ENCODE data around the gene TNRC18. TPM values are rescaled to one million over a fixed set of nuclear protein-coding genes. Genes with fewer than 3 reads are reported as not detected.
A peak's percentile ranks its signal among the peaks of the same experiment; 100 is the strongest.

TNRC18 gene
- total and polyA plus RNA-seq, 9 of the 15 experiments (the other 6 are each of a cell fraction or from before 2014, with no cell fraction given) = 0.03 to 43.2 (median 18.0) TPM

- peak in 1 of 3 experiments; percentile 10 for TF ChIP-seq YY1 (IDR thresholded peaks at IDR 0.05; ENCODE audit: borderline replicate concordance in 1 of 3, control insufficient read depth in 1 of 3, extremely low read depth in 1 of 3, insufficient read depth in 3 of 3, insufficient read length in 1 of 3, insufficient replicate concordance in 2 of 3, low read depth in 1 of 3, low read length in 2 of 3)
- no peak for TF ChIP-seq ETS1 (conservative IDR thresholded peaks at IDR 0.05; ENCODE audit: control insufficient read depth, low read depth, low read length)
- no peak for TF ChIP-seq CBX8 (IDR thresholded peaks at IDR 0.05; ENCODE audit: borderline replicate concordance, extremely low read depth, low read depth, low read length, poor library complexity, severe bottlenecking)
- 0 out of 2 replicates have a peak, but pooled peaks have one; percentile 4 for TF ChIP-seq CXXC5 (CRISPR knock-in tag; IDR thresholded peaks at IDR 0.05)
- TF ChIP-seq ZSCAN32 (CRISPR knock-in tag; IDR thresholded peaks at IDR 0.05) = no peak
- TF ChIP-seq DMBX1 (CRISPR knock-in tag; IDR thresholded peaks at IDR 0.05; ENCODE audit: borderline replicate concordance) = no peak
- no peak for TF ChIP-seq ZFP30 (CRISPR knock-in tag; IDR thresholded peaks at IDR 0.05; ENCODE audit: borderline replicate concordance)
- TF ChIP-seq, protein P1, sequence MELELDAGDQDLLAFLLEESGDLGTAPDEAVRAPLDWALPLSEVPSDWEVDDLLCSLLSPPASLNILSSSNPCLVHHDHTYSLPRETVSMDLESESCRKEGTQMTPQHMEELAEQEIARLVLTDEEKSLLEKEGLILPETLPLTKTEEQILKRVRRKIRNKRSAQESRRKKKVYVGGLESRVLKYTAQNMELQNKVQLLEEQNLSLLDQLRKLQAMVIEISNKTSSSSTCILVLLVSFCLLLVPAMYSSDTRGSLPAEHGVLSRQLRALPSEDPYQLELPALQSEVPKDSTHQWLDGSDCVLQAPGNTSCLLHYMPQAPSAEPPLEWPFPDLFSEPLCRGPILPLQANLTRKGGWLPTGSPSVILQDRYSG (tag; conservative IDR thresholded peaks at IDR 0.05; ENCODE audit: low read depth) = no peak
- no peak for TF ChIP-seq TRIM28 (IDR thresholded peaks at IDR 0.05)
- 0 out of 2 replicates have a peak, but pooled peaks have one; percentile 26 for TF ChIP-seq RB1 (IDR thresholded peaks at IDR 0.05; ENCODE audit: low read depth)
- no peak for TF ChIP-seq U2AF1 (optimal IDR thresholded peaks at IDR 0.05; ENCODE audit: low read depth, low read length)
- TF ChIP-seq EGR1 (conservative IDR thresholded peaks at IDR 0.05) = 0 out of 2 replicates have a peak, but pooled peaks have one; percentile 13
- TF ChIP-seq NCOA6 (IDR thresholded peaks at IDR 0.05) = no peak
- no peak for TF ChIP-seq ZNF551 (CRISPR knock-in tag; IDR thresholded peaks at IDR 0.05)
- TF ChIP-seq RBM14 (IDR thresholded peaks at IDR 0.05; ENCODE audit: borderline replicate concordance, insufficient read depth, low read depth, low read length) = no peak
- TF ChIP-seq STAT5B (CRISPR knock-in tag; IDR thresholded peaks at IDR 0.05) = no peak
- TF ChIP-seq RBFOX2 (IDR thresholded peaks at IDR 0.05; ENCODE audit: low read depth, low read length) = peak; percentile 49
- no peak for TF ChIP-seq ZNF140 (CRISPR knock-in tag; IDR thresholded peaks at IDR 0.05)
- TF ChIP-seq ZNF696 (CRISPR knock-in tag; conservative IDR thresholded peaks at IDR 0.05) = no peak
- no peak for TF ChIP-seq ZNF224 (CRISPR knock-in tag; IDR thresholded peaks at IDR 0.05)
- TF ChIP-seq FOSL1 (tag; conservative IDR thresholded peaks at IDR 0.05) = no peak
- TF ChIP-seq ZBTB8A (IDR thresholded peaks at IDR 0.05; ENCODE audit: partially characterized antibody) = no peak
- no peak for TF ChIP-seq ZNF263 (CRISPR knock-in tag; IDR thresholded peaks at IDR 0.05; ENCODE audit: borderline replicate concordance)
- TF ChIP-seq HMG20B (CRISPR knock-in tag; IDR thresholded peaks at IDR 0.05) = no peak
- no peak for TF ChIP-seq ZNF584 (CRISPR knock-in tag; IDR thresholded peaks at IDR 0.05; ENCODE audit: low read depth)
Measured at GRCh38 chr7:5420881-5421713, 2.5 kb downstream of the TNRC18 start (continued).
